Activated T-helper 17 cell treated with anti-CD3 and anti-CD28 coated beads, Interleukin-2, amount 50 U/mL, for 72 hours (primary cell): Measurements from ENCODE around the gene KCNG1. TPM values are rescaled to one million over a fixed set of nuclear protein-coding genes. Genes with fewer than 3 reads are reported as not detected.
"Not testable (repeated sequence)": the region's sequence is repeated elsewhere in the genome, so short reads cannot be mapped to it uniquely, and the experiment has no call there.

Experiments
- ATAC-seq: fragments of 150-1000 bp; cut with Tn5 transposase; replicated peaks from 2 replicates; pipeline ENCODE4 v1.10.0; 2021; ENCODE audit warnings: mild to moderate bottlenecking, moderate library complexity
- H3K27ac Mint-ChIP-seq: one replicate; pipeline ENCODE4 v1.8.0; 2022; ENCODE audit warnings: mixed read lengths
- H3K27me3 Mint-ChIP-seq: one replicate; pipeline ENCODE4 v1.8.0; 2022; ENCODE audit warnings: mixed read lengths
- H3K36me3 Mint-ChIP-seq: one replicate; pipeline ENCODE4 v1.8.0; 2022; ENCODE audit warnings: low read depth, mild to moderate bottlenecking, mixed read lengths
- H3K4me1 Mint-ChIP-seq: one replicate; pipeline ENCODE4 v1.8.0; 2022; ENCODE audit warnings: mixed read lengths
- H3K4me3 Mint-ChIP-seq: one replicate; pipeline ENCODE4 v1.8.0; 2022; ENCODE audit warnings: mild to moderate bottlenecking, mixed read lengths
- H3K9me3 Mint-ChIP-seq: one replicate; pipeline ENCODE4 v1.8.0; 2022; ENCODE audit warnings: mixed read lengths
- total RNA-seq, 2 donors: library from RNA; stranded (reverse); gene quantifications; one replicate each; pipeline ENCODE4 v1.2.3, GENCODE V29; 2022

KCNG1 gene
- total RNA-seq = under 1 TPM; 0.28 to 0.42 TPM

- H3K27me3 Mint-ChIP-seq = peaks cover 50% of the 10 kb centered on the region
- no peak within 1 kb of the TSS for H3K27ac Mint-ChIP-seq
- H3K4me3 Mint-ChIP-seq = peak within 1 kb of the TSS; percentile 64
- peaks cover 6% of the 10 kb centered on the region for H3K36me3 Mint-ChIP-seq
- H3K4me1 Mint-ChIP-seq = no peaks in the 10 kb centered on the region
- no peaks in the 10 kb centered on the region for H3K9me3 Mint-ChIP-seq
- ATAC-seq = peak; percentile 91
Measured at GRCh38 chr20:51022803-51023616, at the start of gene KCNG1. Gene KCNG1 (minus strand): TSS chr20:51023107. CDS start chr20:51010338, 12,769 bp downstream.

GRCh38 chr20:51070621-51071020 lies 47.7 kb upstream of the KCNG1 start:
- H3K4me1 Mint-ChIP-seq = peaks cover 4% of the 10 kb centered on the region
- H3K4me3 Mint-ChIP-seq = no peak overlapping the region
- H3K27ac Mint-ChIP-seq = no peak overlapping the region
- no peak for ATAC-seq
- no peaks in the 10 kb centered on the region for H3K36me3 Mint-ChIP-seq
- no peaks in the 10 kb centered on the region for H3K9me3 Mint-ChIP-seq
- H3K27me3 Mint-ChIP-seq = peaks cover 54% of the 10 kb centered on the region

GRCh38 chr20:51067792-51068191 lies 44.9 kb upstream of the KCNG1 start:
- Mint-ChIP-seq H3K36me3 (no peaks in the 10 kb centered on the region), H3K27ac (no peak overlapping the region), H3K9me3 (no peaks in the 10 kb centered on the region), H3K4me1 (peaks cover 9% of the 10 kb centered on the region), H3K4me3 (no peak overlapping the region), H3K27me3 (peaks cover 41% of the 10 kb centered on the region)
- ATAC-seq = no peak

DNA sequence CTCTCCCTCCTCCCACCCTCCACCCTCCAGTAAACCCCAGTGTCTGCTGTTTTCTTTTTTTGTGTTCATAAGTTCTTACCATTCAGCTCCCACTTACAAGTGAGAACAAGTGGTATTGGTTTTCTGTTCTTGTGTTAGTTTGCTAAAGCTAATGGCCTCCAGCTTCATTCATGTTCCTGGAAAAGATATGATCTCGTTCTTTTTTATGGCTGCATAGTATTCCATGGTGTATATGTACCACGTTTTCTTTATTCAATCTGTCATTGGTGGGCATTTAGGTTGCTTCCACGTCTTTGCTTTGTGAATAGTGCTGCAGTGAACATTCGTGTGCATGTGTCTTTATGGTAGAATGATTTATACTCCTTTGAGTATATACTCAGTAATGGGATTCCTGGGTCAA lies 42.7 kb upstream of the KCNG1 start:
- H3K9me3 Mint-ChIP-seq = no peaks in the 10 kb centered on the region
- ATAC-seq = no peak

GRCh38 chr20:51064137-51064536 lies 41.2 kb upstream of the KCNG1 start:
- ATAC-seq = peak; percentile 30
- Mint-ChIP-seq H3K27me3 (peaks cover 27% of the 10 kb centered on the region), H3K36me3 (no peaks in the 10 kb centered on the region), H3K4me1 (peaks cover 33% of the 10 kb centered on the region), H3K4me3 (peak overlapping the region; percentile 55), H3K27ac (peak overlapping the region; percentile 91), H3K9me3 (no peaks in the 10 kb centered on the region)

More for the DNA sequence above, 42.7 kb upstream of the KCNG1 start:
- Mint-ChIP-seq H3K27me3 (peaks cover 24% of the 10 kb centered on the region), H3K4me1 (peaks cover 27% of the 10 kb centered on the region), H3K27ac (no peak overlapping the region), H3K4me3 (no peak overlapping the region), H3K36me3 (no peaks in the 10 kb centered on the region)

DNA sequence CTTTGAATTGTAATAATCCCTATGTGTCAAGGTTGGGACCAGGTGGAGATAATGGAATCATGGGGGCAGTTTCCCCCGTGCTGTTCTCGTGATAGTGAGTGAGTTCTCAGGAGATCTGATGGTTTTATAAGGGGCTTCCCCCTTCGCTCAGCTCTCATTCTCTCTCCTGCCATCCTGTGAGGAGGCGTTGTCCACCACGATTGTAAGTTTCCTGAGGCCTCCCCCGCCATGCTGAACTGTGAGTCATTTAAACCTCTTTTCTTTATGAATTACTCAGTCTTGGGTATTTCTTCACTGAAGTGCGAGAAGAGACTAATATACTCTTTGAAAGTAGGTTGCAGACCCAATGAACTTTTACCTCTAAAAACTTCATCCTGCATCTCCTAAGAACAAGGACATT lies 39.2 kb upstream of the KCNG1 start:
- H3K36me3 Mint-ChIP-seq = no peaks in the 10 kb centered on the region
- peak overlapping the region; percentile 55 for H3K4me3 Mint-ChIP-seq
- H3K4me1 Mint-ChIP-seq = peaks cover 29% of the 10 kb centered on the region
- no peaks in the 10 kb centered on the region for H3K9me3 Mint-ChIP-seq
- ATAC-seq = peak; percentile 79
- H3K27me3 Mint-ChIP-seq = peaks cover 21% of the 10 kb centered on the region
- peak overlapping the region; percentile 91 for H3K27ac Mint-ChIP-seq

GRCh38 chr20:51061418-51062045 lies 38.6 kb upstream of the KCNG1 start:
- Mint-ChIP-seq H3K4me1 (peaks cover 29% of the 10 kb centered on the region), H3K4me3 (peak overlapping the region; percentile 55)

GRCh38 chr20:51060301-51060700 lies 37.4 kb upstream of the KCNG1 start:
- Mint-ChIP-seq H3K4me3 (peak overlapping the region; percentile 29), H3K36me3 (no peaks in the 10 kb centered on the region), H3K27me3 (peaks cover 23% of the 10 kb centered on the region), H3K9me3 (no peaks in the 10 kb centered on the region), H3K4me1 (peaks cover 29% of the 10 kb centered on the region), H3K27ac (peak overlapping the region; percentile 91)
- ATAC-seq = no peak

More at GRCh38 chr20:51061418-51062045, 38.6 kb upstream of the KCNG1 start:
- ATAC-seq = peak; percentile 61
- Mint-ChIP-seq H3K27ac (peak overlapping the region; percentile 91), H3K36me3 (no peaks in the 10 kb centered on the region), H3K9me3 (no peaks in the 10 kb centered on the region), H3K27me3 (peaks cover 25% of the 10 kb centered on the region)

- Mint-ChIP-seq H3K4me1 (peaks cover 29% of the 10 kb centered on the region), H3K9me3 (no peaks in the 10 kb centered on the region), H3K36me3 (no peaks in the 10 kb centered on the region), H3K27me3 (peaks cover 26% of the 10 kb centered on the region), H3K4me3 (no peak overlapping the region), H3K27ac (peak overlapping the region; percentile 91)
- ATAC-seq = no peak
Measured at GRCh38 chr20:51059862-51060261, 37.0 kb upstream of the KCNG1 start.

DNA sequence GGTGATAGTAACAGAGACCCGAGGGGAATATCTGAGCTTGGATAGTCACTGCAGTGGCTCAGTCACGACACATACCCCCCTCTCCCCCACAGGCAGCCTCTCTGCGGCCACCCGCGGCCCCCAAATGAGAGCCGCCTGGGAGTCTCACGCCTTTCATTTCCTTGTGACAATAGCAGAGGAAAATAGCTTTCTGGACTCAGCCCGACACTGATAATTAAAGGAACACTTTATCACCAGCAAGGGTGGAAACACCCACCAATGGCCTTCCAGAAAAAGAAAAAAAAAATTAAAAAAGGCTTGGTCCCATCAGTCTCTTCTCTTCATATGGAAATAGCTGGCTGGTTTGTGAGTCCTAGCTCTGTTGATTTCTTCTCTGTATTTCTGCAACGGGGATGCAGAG lies 35.1 kb upstream of the KCNG1 start:
- Mint-ChIP-seq H3K27me3 (peaks cover 34% of the 10 kb centered on the region), H3K36me3 (no peaks in the 10 kb centered on the region), H3K4me1 (peaks cover 25% of the 10 kb centered on the region), H3K4me3 (no peak overlapping the region), H3K27ac (no peak overlapping the region), H3K9me3 (no peaks in the 10 kb centered on the region)
- ATAC-seq = no peak

- no peak for ATAC-seq
- Mint-ChIP-seq H3K4me1 (no peaks in the 10 kb centered on the region), H3K27me3 (peaks cover 52% of the 10 kb centered on the region), H3K36me3 (no peaks in the 10 kb centered on the region), H3K4me3 (no peak overlapping the region), H3K27ac (no peak overlapping the region), H3K9me3 (no peaks in the 10 kb centered on the region)
Measured at GRCh38 chr20:51054233-51054632, 31.3 kb upstream of the KCNG1 start.

DNA sequence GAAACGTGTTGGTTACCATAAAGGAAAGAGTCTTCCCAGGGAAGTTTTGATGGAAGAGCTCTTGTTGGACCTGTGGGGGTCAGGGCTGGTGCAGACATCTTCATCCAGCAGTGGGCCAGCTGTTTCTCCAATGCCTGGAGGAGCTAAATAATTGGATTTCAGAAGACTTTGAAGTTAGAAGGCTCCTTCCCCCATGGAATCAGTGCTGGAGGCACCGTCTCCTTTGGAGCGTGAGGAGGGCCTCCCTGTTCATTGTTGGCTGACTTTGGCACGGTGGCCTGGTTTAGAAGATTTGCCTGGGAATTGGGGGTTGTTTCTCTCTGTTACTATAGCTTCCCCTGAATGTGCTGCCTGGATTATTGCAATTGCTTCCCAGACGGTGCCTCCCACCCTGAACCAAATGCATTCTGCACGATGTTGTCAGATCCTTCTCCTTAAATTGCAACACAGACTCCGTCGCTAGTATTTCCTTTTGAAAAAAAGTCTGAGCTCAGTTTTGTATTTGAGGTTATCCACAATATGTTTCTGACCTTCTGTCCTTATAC lies 27.7 kb upstream of the KCNG1 start:
- ATAC-seq = no peak
- peaks cover 42% of the 10 kb centered on the region for H3K27me3 Mint-ChIP-seq
- no peak overlapping the region for H3K4me3 Mint-ChIP-seq
- no peak overlapping the region for H3K27ac Mint-ChIP-seq
- no peaks in the 10 kb centered on the region for H3K9me3 Mint-ChIP-seq
- no peaks in the 10 kb centered on the region for H3K4me1 Mint-ChIP-seq
- H3K36me3 Mint-ChIP-seq = no peaks in the 10 kb centered on the region

DNA sequence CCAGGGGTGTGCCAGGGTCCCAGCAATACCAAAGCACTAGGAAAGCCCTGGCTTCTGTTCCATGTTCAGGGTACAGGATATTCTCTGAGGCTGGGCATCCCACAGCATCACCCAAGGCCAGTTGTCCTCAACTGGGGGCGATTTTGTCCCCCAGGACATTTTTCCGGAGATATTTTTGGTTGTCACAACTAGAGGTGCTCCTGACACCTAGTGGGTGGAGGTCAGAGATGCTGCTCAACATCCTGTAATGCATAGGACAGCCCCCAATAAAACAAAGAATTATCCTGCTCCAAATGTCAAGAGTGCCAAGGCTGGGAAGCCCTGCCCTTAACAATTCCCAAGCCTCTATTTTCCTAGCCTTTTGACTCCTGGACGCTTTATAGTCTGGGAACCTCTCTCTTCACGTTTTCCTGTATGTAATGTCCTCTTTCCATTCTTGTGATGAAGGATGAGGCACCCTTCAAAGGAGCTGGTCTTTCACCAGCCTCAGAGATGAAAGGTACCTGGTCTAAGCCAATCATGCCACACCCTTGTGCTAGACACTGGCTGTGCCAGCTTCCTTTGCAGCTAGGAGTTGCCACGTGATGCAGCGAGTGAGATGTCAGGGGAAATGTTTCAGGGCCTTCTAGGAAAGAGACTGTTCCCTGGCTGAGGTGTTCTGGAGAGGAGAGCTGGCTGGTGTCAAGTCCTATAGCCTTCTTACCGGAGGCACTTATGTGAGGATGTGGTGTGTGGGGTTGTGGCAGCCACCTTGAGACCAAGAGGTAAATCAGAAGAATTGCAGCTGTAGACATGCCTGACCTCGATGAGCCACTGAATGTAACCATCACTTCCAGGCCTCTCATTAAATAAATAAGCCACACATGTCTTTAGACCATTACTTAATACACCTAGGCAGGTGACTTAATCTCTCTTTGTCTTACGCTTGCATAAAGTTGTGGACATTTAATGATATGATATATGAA lies 23.4 kb upstream of the KCNG1 start:
- H3K4me1 Mint-ChIP-seq = no peaks in the 10 kb centered on the region
- H3K4me3 Mint-ChIP-seq = no peak overlapping the region
- no peak overlapping the region for H3K27ac Mint-ChIP-seq
- no peaks in the 10 kb centered on the region for H3K9me3 Mint-ChIP-seq
- H3K27me3 Mint-ChIP-seq = peaks cover 25% of the 10 kb centered on the region
- no peaks in the 10 kb centered on the region for H3K36me3 Mint-ChIP-seq
- ATAC-seq = no peak

DNA sequence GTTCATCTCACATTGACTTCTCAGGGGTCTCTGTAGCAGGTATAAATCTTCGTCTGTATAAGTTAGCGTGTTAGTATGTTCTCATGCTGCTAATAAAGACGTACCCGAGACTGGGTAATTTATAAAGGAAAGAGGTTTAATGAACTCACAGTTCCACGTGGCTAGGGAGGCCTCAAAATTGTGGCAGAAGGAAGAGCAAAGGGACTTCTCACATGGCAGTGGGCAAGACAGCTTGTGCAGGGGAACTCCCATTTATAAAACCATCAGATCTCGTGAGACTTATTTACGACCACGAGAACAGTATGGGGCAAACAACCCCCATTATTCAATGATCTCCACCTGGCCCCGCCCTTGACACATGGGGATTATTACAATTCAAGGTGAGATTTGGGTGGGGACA lies 22.6 kb upstream of the KCNG1 start:
- H3K9me3 Mint-ChIP-seq, H3K36me3 Mint-ChIP-seq, H3K4me1 Mint-ChIP-seq, H3K4me3 Mint-ChIP-seq, ATAC-seq, H3K27ac Mint-ChIP-seq: not testable (repeated sequence)
- peaks cover 18% of the 10 kb centered on the region for H3K27me3 Mint-ChIP-seq
